ENCODE data around the gene AGMO. TPM values are rescaled to one million over a fixed set of nuclear protein-coding genes. Genes with fewer than 3 reads are reported as not detected.

AGMO gene
- total RNA-seq, 1 donor from 2014 or later = 0.20 TPM

- Histone ChIP-seq H3K9me3 (no peaks in the 10 kb centered on the region), H3K36me3 (no peaks in the 10 kb centered on the region), H3K4me1 (no peaks in the 10 kb centered on the region), H3K27ac (no peak overlapping the region), H3K4me3 (no peak overlapping the region), H3K27me3 (no peaks in the 10 kb centered on the region)
- ATAC-seq (no peak), DNase-seq (no peak)
- intact Hi-C loops (cut with DNase I) = no loop called here
- no peak for TF ChIP-seq CTCF (IDR thresholded peaks at IDR 0.05)
Observed at GRCh38 chr7:15315678-15316077, 246.1 kb downstream of the AGMO start.

GRCh38 chr7:15314922-15315321, 246.9 kb downstream of the AGMO start:
- no peaks in the 10 kb centered on the region for H3K36me3 ChIP-seq
- intact Hi-C loops (cut with DNase I) = no loop called here
- ATAC-seq (no peak), DNase-seq (no peak)
- no peaks in the 10 kb centered on the region for H3K9me3 ChIP-seq
- no peak overlapping the region for H3K27ac ChIP-seq
- H3K4me3 ChIP-seq = no peak overlapping the region
- TF ChIP-seq CTCF (IDR thresholded peaks at IDR 0.05) = no peak
- H3K4me1 ChIP-seq = no peaks in the 10 kb centered on the region
- no peaks in the 10 kb centered on the region for H3K27me3 ChIP-seq

GRCh38 chr7:15313361-15313760, 248.5 kb downstream of the AGMO start:
- no peak for TF ChIP-seq CTCF (IDR thresholded peaks at IDR 0.05)
- ATAC-seq (no peak), DNase-seq (no peak)
- no peak overlapping the region for H3K27ac ChIP-seq
- H3K9me3 ChIP-seq = no peaks in the 10 kb centered on the region
- H3K27me3 ChIP-seq = no peaks in the 10 kb centered on the region
- H3K4me1 ChIP-seq = no peaks in the 10 kb centered on the region
- intact Hi-C loops (cut with DNase I) = no loop called here
- H3K36me3 ChIP-seq = no peaks in the 10 kb centered on the region
- H3K4me3 ChIP-seq = no peak overlapping the region

GRCh38 chr7:15309872-15310271, 251.9 kb downstream of the AGMO start:
- Histone ChIP-seq H3K27ac (no peak overlapping the region), H3K27me3 (no peaks in the 10 kb centered on the region), H3K4me3 (no peak overlapping the region), H3K36me3 (no peaks in the 10 kb centered on the region), H3K9me3 (no peaks in the 10 kb centered on the region), H3K4me1 (no peaks in the 10 kb centered on the region)
- DNase-seq (no peak), ATAC-seq (no peak)
- no peak for TF ChIP-seq CTCF (IDR thresholded peaks at IDR 0.05)
- intact Hi-C loops (cut with DNase I) = no loop called here

GRCh38 chr7:15308821-15309220, 253.0 kb downstream of the AGMO start:
- no peak for TF ChIP-seq CTCF (IDR thresholded peaks at IDR 0.05)
- DNase-seq (no peak), ATAC-seq (no peak)
- Histone ChIP-seq H3K4me1 (no peaks in the 10 kb centered on the region), H3K4me3 (no peak overlapping the region), H3K9me3 (no peaks in the 10 kb centered on the region), H3K36me3 (no peaks in the 10 kb centered on the region), H3K27me3 (no peaks in the 10 kb centered on the region), H3K27ac (no peak overlapping the region)
- intact Hi-C loops (cut with DNase I) = no loop called here

GRCh38 chr7:15306296-15306695, 255.5 kb downstream of the AGMO start:
- no peak overlapping the region for H3K4me3 ChIP-seq
- ATAC-seq (no peak), DNase-seq (no peak)

More at GRCh38 chr7:15306296-15306695, 255.5 kb downstream of the AGMO start:
- intact Hi-C loops (cut with DNase I) = no loop called here
- no peaks in the 10 kb centered on the region for H3K27me3 ChIP-seq
- H3K36me3 ChIP-seq = no peaks in the 10 kb centered on the region
- TF ChIP-seq CTCF (IDR thresholded peaks at IDR 0.05) = no peak
- no peaks in the 10 kb centered on the region for H3K4me1 ChIP-seq
- H3K9me3 ChIP-seq = no peaks in the 10 kb centered on the region
- no peak overlapping the region for H3K27ac ChIP-seq
